MM.1S (cell line): ENCODE data around the gene UTF1.

Experiments
- DNase-seq: peaks from one replicate; pipeline ENCODE4 v3.0.0-alpha.2; 2015
- H2AFZ ChIP-seq: fragments of 300-600 bp; sonication (generic); 2 replicates; pipeline ENCODE4 v1.6.0; 2016; ENCODE audit warnings: antibody characterized with exemption, low read length
- H3F3A ChIP-seq: fragments of 300-600 bp; sonication (generic); 2 replicates; pipeline ENCODE4 v1.6.1; 2016; ENCODE audit warnings: mild to moderate bottlenecking, antibody characterized with exemption, low read length, moderate library complexity, mixed read lengths; ENCODE audit not compliant: insufficient read depth
- H3K27ac ChIP-seq: fragments of 300-600 bp; sonication (generic); 2 replicates; pipeline ENCODE4 v1.5.1; 2016; ENCODE audit warnings: mild to moderate bottlenecking, low read length
- H3K27me3 ChIP-seq: fragments of 300-600 bp; sonication (generic); replicated peaks from 2 replicates; pipeline ENCODE4 v1.6.0; 2016; ENCODE audit warnings: low read length; ENCODE audit not compliant: insufficient read depth
- H3K36me3 ChIP-seq: fragments of 300-600 bp; sonication (generic); replicated peaks from 2 replicates; pipeline ENCODE4 v1.6.1; 2016; ENCODE audit warnings: mild to moderate bottlenecking, low read length, mixed read lengths; ENCODE audit not compliant: insufficient read depth
- H3K4me1 ChIP-seq: fragments of 300-600 bp; sonication (generic); 2 replicates; pipeline ENCODE4 v1.6.1; 2016; ENCODE audit warnings: low read length, mixed read lengths
- H3K4me2 ChIP-seq: fragments of 300-600 bp; sonication (generic); 2 replicates; pipeline ENCODE4 v1.6.0; 2016; ENCODE audit warnings: low read depth, low read length
- H3K4me3 ChIP-seq: fragments of 300-600 bp; sonication (generic); 2 replicates; pipeline ENCODE4 v1.5.1; 2016; ENCODE audit warnings: low read length, mixed read lengths
- H3K79me2 ChIP-seq: fragments of 300-600 bp; sonication (generic); 2 replicates; pipeline ENCODE4 v1.6.1; 2016; ENCODE audit warnings: mixed run types, low read length, mixed read lengths
- H3K9ac ChIP-seq: fragments of 300-600 bp; sonication (generic); 2 replicates; pipeline ENCODE4 v1.6.1; 2016; ENCODE audit warnings: low read length, mixed read lengths
- H3K9me2 ChIP-seq: fragments of 300-600 bp; sonication (generic); replicated peaks from 2 replicates; pipeline ENCODE4 v1.6.1; 2016; ENCODE audit warnings: mild to moderate bottlenecking, low read length, mixed read lengths; ENCODE audit not compliant: insufficient read depth
- H3K9me3 ChIP-seq: fragments of 300-600 bp; sonication (generic); replicated peaks from 2 replicates; pipeline ENCODE4 v1.6.1; 2016; ENCODE audit warnings: mild to moderate bottlenecking, low read length, mixed read lengths; ENCODE audit not compliant: insufficient read depth
- H4K20me1 ChIP-seq: fragments of 300-600 bp; sonication (generic); 2 replicates; pipeline ENCODE4 v1.6.1; 2016; ENCODE audit warnings: mild to moderate bottlenecking, low read length, moderate library complexity, mixed read lengths; ENCODE audit not compliant: insufficient read depth
- EZH2 ChIP-seq: fragments of 300-600 bp; sonication (generic); optimal IDR thresholded peaks from 2 replicates; pipeline ENCODE3; 2017; ENCODE audit warnings: low read depth, mild to moderate bottlenecking, antibody characterized with exemption, low read length, mixed read lengths
- EZH2phosphoT487 ChIP-seq: fragments of 300-600 bp; sonication (generic); IDR thresholded peaks from 2 replicates; pipeline ENCODE4 v1.6.1; 2018; ENCODE audit warnings: antibody characterized with exemption, low read length
- TF ChIP-seq, protein P1 (sequence below): fragments of 300-600 bp; sonication (generic); IDR thresholded peaks from 2 replicates; pipeline ENCODE4 v1.5.1; 2016; ENCODE audit warnings: antibody characterized with exemption, low read length, mixed read lengths

Gene UTF1

DNA sequence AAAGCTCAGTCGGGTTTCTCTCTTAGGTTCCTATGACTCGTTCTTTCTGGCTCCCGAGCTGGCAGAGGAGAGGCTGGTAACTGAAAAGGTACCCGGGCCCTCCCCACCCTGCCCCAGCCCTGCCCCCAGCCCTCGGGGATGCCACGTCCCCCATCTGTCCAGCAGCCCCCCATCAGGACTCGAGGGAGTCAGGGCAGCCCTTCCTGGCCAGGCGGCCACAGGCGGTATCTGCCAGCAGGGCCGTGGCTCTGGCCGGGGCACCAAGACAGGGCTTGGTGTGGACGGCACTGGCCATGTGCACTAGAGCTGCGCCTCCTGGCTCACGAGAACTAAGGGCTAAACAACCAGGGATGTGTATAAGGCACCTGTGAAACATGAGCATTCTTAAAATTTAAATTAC is 40.3 kb upstream of the UTF1 start:
- H3K27me3 ChIP-seq, result peaks cover 62% of the 10 kb centered on the region
- no peak overlapping the region for H3K9ac ChIP-seq

DNA sequence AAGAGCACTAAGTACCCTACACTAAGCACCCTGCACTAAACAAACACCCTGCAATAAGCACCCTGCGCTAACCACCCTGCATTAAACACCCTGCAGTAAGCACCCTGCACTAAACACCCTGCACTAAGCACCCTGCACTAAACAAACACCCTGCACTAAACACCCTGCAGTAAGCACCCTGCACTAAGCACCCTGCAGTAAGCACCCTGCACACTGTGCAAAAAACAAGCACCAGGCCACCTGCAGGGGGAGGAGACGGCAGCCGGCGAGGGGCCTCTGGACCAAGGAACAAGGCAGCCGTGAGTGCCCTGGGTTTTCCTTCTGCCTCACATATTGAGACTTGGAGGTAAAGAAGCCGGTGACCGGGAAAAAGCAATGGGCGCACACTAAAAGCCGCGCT is 39.8 kb upstream of the UTF1 start:
- H3K9me3 ChIP-seq, result no peaks in the 10 kb centered on the region
- no peaks in the 10 kb centered on the region for H3K9me2 ChIP-seq
- H3K4me2 ChIP-seq, result no peak overlapping the region
- no peaks in the 10 kb centered on the region for H3K79me2 ChIP-seq
- H3K4me1 ChIP-seq, result no peaks in the 10 kb centered on the region
- no peak overlapping the region for H3K27ac ChIP-seq
- no peaks in the 10 kb centered on the region for H3K36me3 ChIP-seq
- no peaks in the 10 kb centered on the region for H3F3A ChIP-seq
- no peak overlapping the region for H3K9ac ChIP-seq
- TF ChIP-seq, protein P1, sequence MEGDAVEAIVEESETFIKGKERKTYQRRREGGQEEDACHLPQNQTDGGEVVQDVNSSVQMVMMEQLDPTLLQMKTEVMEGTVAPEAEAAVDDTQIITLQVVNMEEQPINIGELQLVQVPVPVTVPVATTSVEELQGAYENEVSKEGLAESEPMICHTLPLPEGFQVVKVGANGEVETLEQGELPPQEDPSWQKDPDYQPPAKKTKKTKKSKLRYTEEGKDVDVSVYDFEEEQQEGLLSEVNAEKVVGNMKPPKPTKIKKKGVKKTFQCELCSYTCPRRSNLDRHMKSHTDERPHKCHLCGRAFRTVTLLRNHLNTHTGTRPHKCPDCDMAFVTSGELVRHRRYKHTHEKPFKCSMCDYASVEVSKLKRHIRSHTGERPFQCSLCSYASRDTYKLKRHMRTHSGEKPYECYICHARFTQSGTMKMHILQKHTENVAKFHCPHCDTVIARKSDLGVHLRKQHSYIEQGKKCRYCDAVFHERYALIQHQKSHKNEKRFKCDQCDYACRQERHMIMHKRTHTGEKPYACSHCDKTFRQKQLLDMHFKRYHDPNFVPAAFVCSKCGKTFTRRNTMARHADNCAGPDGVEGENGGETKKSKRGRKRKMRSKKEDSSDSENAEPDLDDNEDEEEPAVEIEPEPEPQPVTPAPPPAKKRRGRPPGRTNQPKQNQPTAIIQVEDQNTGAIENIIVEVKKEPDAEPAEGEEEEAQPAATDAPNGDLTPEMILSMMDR, result no peak
- TF ChIP-seq EZH2 (no peak), EZH2phosphoT487 (no peak)
- no peak for DNase-seq
- no peak overlapping the region for H3K4me3 ChIP-seq
- H3K27me3 ChIP-seq, result peaks cover 67% of the 10 kb centered on the region
- H2AFZ ChIP-seq, result no peak overlapping the region
- no peaks in the 10 kb centered on the region for H4K20me1 ChIP-seq

More for the DNA sequence above, 40.3 kb upstream of the UTF1 start:
- no peaks in the 10 kb centered on the region for H4K20me1 ChIP-seq
- no peaks in the 10 kb centered on the region for H3K36me3 ChIP-seq
- no peaks in the 10 kb centered on the region for H3F3A ChIP-seq
- H3K9me3 ChIP-seq, result no peaks in the 10 kb centered on the region
- H3K9me2 ChIP-seq, result no peaks in the 10 kb centered on the region
- H2AFZ ChIP-seq, result no peak overlapping the region
- no peaks in the 10 kb centered on the region for H3K79me2 ChIP-seq
- H3K4me3 ChIP-seq, result no peak overlapping the region
- no peaks in the 10 kb centered on the region for H3K4me1 ChIP-seq
- DNase-seq, result no peak
- H3K27ac ChIP-seq, result no peak overlapping the region
- TF ChIP-seq, protein P1, result no peak
- TF ChIP-seq EZH2, result no peak
- TF ChIP-seq EZH2phosphoT487, result no peak
- H3K4me2 ChIP-seq, result no peak overlapping the region

DNA sequence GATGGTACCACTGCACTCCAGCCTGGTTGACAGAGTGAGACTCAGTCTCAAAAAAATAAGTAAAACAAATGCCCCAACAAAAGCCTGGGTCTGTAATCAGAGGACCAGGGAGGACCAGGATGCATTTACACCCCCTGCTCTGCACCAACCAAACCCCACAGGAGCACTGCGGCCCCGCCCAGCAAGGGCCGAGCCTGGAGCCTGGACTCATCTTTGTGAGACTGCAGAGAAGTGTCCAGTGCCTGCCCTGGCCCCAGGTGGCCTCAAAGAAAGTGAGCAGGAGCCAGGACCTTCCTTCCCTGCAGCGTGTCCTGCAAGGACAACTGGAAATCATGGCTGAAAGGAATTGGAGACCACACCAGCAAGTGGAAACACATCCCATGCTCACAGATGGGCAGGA is 38.4 kb upstream of the UTF1 start:
- Histone ChIP-seq H3K79me2 (no peaks in the 10 kb centered on the region), H3F3A (no peaks in the 10 kb centered on the region), H3K27me3 (peaks cover 70% of the 10 kb centered on the region), H3K27ac (no peak overlapping the region), H3K9me3 (no peaks in the 10 kb centered on the region), H4K20me1 (no peaks in the 10 kb centered on the region), H3K4me3 (no peak overlapping the region), H3K36me3 (no peaks in the 10 kb centered on the region), H2AFZ (no peak overlapping the region), H3K4me1 (no peaks in the 10 kb centered on the region), H3K9ac (no peak overlapping the region), H3K4me2 (no peak overlapping the region), H3K9me2 (no peaks in the 10 kb centered on the region)
- no peak for DNase-seq
- TF ChIP-seq, protein P1, result no peak
- no peak for TF ChIP-seq EZH2
- no peak for TF ChIP-seq EZH2phosphoT487
